K562 (cell line): ENCODE results near the gene TRMT2A. TPM values are rescaled to one million over a fixed set of nuclear protein-coding genes. Genes with fewer than 3 reads are reported as not detected.
A peak's percentile ranks its signal among the peaks of the same experiment; 100 is the strongest.

Source experiments
- CHCHD3 ChIP-seq: fragments of 250-450 bp; sonication (Bioruptor Pico); IDR thresholded peaks from 2 replicates; pipeline ENCODE4 v2.1.2; 2022; ENCODE audit warnings: mild to moderate bottlenecking
- PHTF2 ChIP-seq: fragments of 250-450 bp; sonication (Bioruptor Pico); IDR thresholded peaks from 2 replicates; pipeline ENCODE4 v1.5.0; 2021; ENCODE audit warnings: mild to moderate bottlenecking
- RBM14 ChIP-seq: fragments of 200-400 bp; formaldehyde crosslinking; IDR thresholded peaks from 2 replicates; pipeline ENCODE4 v1.6.1; 2018; ENCODE audit warnings: low read depth, mild to moderate bottlenecking, low read length, moderate library complexity, borderline replicate concordance; ENCODE audit not compliant: insufficient read depth
- REST ChIP-seq, 2 experiments: fragments of 450-650 bp; formaldehyde crosslinking in 1 of 2; IDR thresholded peaks; 2 replicates each; pipeline versions ENCODE4 v1.4.0 to v1.6.1; 2014 to 2020; ENCODE audit warnings: mild to moderate bottlenecking in 2 of 2, borderline replicate concordance in 1 of 2, low read depth in 1 of 2
- ZBTB40 ChIP-seq, 2 experiments: fragments of 450-650 bp in 1 of 2; sonication (generic) in 1 of 2; formaldehyde crosslinking in 1 of 2; IDR thresholded peaks; 2 replicates each; pipeline versions ENCODE4 v1.7.1 to v1.9.0; 2016 to 2022; ENCODE audit warnings: inconsistent platforms in 1 of 2, mild to moderate bottlenecking in 1 of 2, missing genetic modification reagents in 1 of 2
- ZBTB7A ChIP-seq: IDR thresholded peaks from 2 replicates; pipeline ENCODE4 v1.6.1; 2011; ENCODE audit warnings: low read depth, mild to moderate bottlenecking, low read length, moderate library complexity, borderline replicate concordance; ENCODE audit not compliant: control insufficient read depth
- ZNF668 ChIP-seq: fragments of 250-450 bp; sonication (Bioruptor Pico); IDR thresholded peaks from 2 replicates; pipeline ENCODE4 v1.8.0; 2022; ENCODE audit warnings: mild to moderate bottlenecking, inconsistent platforms
- polyA plus RNA-seq, 8 experiments: library from polyadenylated mRNA; depleted of rRNA in 4 of 8; stranded (reverse) in 5 of 8; unstranded in 3 of 8; fragments of >200 nt; fragmentation: Nextera tagmentation in 2 of 8; fragmentation: Illumina TruSeq in 1 of 8; extraction: Ambion mirVana in 2 of 8; extraction: Trizol in 1 of 8; gene quantifications; 2 replicates each; pipeline versions ENCODE4 v1.2.1 to v1.2.3, GENCODE V29; 2011 to 2014; ENCODE audit warnings: inconsistent platforms in 1 of 8, missing spikeins in 1 of 8
- total RNA-seq, 7 experiments: library from RNA; depleted of rRNA in 6 of 7; stranded (reverse); fragments of >200 nt in 6 of 7; fragmentation: Illumina TruSeq in 2 of 7; extraction: Trizol in 2 of 7; gene quantifications; 2 replicates each; pipeline versions ENCODE4 v1.2.1 to v1.2.3, GENCODE V29; 2011 to 2021; ENCODE audit warnings: low replicate concordance in 1 of 7

TRMT2A gene
- total and polyA plus RNA-seq, 9 of the 15 experiments (the other 6 are each of a cell fraction or from before 2014, with no cell fraction given) = 1.6 to 265 (median 140) TPM

- no peak for TF ChIP-seq REST (IDR thresholded peaks at IDR 0.05; ENCODE audit: borderline replicate concordance)
- TF ChIP-seq REST (CRISPR knock-in tag; IDR thresholded peaks at IDR 0.05; ENCODE audit: low read depth) = no peak
- TF ChIP-seq ZNF668 (CRISPR knock-in tag) = no peak
- peak; percentile 56; the same call in 1 of the 2 replicates for TF ChIP-seq RBM14
- no peak for TF ChIP-seq PHTF2 (CRISPR knock-in tag)
- no peak for TF ChIP-seq CHCHD3
- TF ChIP-seq ZBTB40 (IDR thresholded peaks at IDR 0.05) = no peak
- TF ChIP-seq ZBTB40 (CRISPR knock-in tag; IDR thresholded peaks at IDR 0.05) = 0 out of 2 replicates have a peak, but pooled peaks have one; percentile 6
- 0 out of 2 replicates have a peak, but pooled peaks have one; percentile 24 for TF ChIP-seq ZBTB7A
These were observed 25.9 kb upstream of the TRMT2A start (continued) for GRCh38 chr22:20142711-20143621.
